Erythroblast (primary cell): Measurements from ENCODE around the gene RPA4.
"Not testable (repeated sequence)": the region's sequence is repeated elsewhere in the genome, so short reads cannot be mapped to it uniquely, and the experiment has no call there.

Source experiments
- DNase-seq, 2 experiments: peaks; one replicate each; lab custom pipeline; 2025; lab: John Stamatoyannopoulos, UW
- GATA1 ChIP-seq: IDR thresholded peaks from 2 replicates; pipeline ENCODE4 v1.6.1; 2011; ENCODE audit warnings: low read depth, mild to moderate bottlenecking, control low read depth, low read length, moderate library complexity
- POLR2A ChIP-seq: IDR thresholded peaks from 2 replicates; pipeline ENCODE4 v1.6.1; 2011; ENCODE audit warnings: mild to moderate bottlenecking, low read length

The RPA4 gene, protein sequence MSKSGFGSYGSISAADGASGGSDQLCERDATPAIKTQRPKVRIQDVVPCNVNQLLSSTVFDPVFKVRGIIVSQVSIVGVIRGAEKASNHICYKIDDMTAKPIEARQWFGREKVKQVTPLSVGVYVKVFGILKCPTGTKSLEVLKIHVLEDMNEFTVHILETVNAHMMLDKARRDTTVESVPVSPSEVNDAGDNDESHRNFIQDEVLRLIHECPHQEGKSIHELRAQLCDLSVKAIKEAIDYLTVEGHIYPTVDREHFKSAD

DNA sequence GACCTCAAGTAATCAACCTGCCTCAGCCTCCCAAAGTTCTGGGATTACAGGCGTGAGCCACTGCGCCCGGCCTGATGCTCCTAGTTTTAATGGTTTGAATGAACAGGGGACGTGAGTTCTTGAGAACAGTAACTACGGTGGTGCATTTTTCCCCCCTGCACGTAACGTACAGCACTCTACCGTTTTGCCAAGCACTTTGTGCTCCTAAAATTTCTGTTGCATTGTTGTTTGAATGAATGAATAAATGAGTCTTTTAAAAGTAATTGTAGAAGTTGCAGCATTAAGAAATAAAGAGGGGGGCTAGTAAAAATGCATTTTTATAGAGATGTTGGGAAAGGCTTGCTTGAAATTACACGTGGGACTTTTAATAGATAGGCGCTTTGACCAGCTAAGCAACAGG, at the start of gene RPA4:
Gene RPA4, plus strand, starts transcription at position 301 of the 400 bp plus-strand sequence. CDS start 403 bp downstream, outside the sequence.
- DNase-seq, result no peak

DNA sequence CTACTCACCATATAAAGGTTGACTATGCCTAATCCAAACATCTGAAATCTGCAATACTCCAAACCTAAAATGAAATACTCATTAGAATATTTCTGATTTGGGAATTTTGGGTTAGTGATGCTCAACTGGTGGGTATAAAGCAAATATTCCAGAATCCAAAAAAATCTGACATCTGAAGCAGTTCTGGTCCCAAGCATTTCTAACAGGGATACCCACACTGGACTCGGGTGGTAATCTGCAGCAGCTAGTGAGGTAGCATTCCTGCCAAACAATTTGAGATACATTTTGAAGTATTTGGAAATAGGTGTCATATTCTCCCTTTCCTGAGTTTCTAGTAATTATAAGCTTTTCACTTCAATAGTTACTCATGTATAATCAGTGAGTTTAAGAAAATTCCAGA, 49.6 kb upstream of the RPA4 start:
- TF ChIP-seq POLR2A (no peak), GATA1 (no peak)
- no peak for DNase-seq

More for the DNA sequence above, at the start of gene RPA4:
- TF ChIP-seq POLR2A, result no peak
- TF ChIP-seq GATA1, result no peak

DNA sequence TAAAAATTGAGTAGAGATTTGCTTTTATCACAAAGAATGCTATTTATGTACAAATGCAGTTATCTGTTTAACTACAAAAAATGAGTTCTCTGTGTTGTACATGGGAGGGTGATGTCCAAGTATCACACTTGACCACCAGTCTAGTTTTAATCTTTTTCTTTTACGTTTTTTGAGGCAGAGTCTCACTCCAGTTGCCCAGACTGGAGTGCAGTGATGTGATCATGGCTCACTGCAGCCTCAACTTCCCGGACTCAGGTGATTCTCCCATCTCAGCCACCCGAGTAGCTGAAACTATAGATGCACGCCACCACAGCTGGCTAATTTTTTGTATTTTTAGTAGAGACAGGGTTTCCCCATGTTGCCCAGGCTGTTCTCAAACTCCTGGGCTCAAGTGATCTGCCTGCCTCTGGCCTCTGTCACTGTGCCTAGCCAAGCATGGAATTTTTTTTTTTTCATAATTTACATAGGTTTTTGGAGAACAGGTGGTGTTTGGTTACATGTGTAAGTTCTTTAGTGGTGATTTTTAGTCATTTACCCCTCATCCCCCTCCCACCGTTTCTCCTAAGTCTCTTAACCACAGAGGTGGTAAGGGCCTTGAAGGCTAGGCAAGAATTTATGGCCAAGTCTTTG, 47.9 kb upstream of the RPA4 start:
- no peak for TF ChIP-seq POLR2A
- no peak for TF ChIP-seq GATA1
- no peak for DNase-seq

DNA sequence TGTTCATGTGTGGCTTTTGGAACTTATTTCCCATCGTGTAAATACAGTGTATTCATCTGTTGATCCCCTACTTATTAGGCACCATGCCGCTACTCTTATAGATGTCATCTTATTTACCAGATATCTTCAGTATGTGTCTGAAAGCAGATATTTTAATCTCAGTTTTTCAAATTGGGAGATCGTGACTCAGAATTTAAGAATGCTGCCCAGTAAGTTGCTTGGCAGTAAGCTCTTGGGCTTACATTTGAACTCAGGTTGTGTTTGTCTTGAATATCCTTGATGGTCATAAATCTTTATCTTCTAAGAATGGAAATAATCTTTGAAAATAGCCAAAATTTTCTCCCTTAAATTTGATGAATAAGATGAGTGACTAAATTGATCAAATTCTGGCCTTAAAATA, 45.9 kb upstream of the RPA4 start:
- no peak for DNase-seq
- no peak for TF ChIP-seq GATA1

DNA sequence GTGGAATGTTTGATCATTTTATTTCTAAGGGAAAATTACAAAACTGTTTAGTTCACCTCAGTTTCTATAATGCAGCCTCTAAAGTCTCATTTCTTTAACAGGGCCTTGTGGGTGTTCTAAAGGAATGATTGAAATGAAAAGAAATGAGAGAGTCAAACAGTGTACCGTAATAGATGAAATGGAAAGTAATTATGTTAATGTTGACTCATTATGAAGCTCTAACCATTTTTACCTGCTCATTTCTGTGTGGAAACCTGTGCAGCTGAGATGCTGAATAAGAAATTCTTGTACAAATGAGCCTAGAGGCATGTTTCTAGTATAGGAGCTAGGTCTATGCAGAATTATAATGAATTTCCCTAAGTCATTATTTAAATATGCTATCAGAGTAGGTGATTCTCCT, 45.2 kb upstream of the RPA4 start:
- TF ChIP-seq POLR2A (no peak), GATA1 (no peak)
- DNase-seq, result no peak

DNA sequence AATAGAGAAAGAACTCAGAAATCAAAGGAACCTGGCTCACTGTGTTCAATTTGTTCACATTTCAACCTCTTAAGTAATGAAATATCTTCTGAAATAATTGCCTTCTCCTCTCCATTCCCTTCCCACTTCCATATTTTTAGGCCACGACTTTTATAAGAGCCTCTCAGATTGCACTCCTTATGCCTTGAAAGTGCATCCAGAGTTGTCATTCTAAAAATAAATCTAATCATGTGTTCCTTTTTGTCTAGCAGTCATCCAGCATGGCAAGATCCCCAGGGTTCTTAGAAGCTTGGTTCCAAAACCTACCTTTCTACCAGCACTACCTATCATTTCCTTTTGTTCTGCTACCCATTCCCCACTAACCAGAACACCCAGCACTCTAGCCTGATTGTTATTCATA, 42.4 kb upstream of the RPA4 start:
- no peak for TF ChIP-seq GATA1
- no peak for TF ChIP-seq POLR2A
- DNase-seq, result no peak

DNA sequence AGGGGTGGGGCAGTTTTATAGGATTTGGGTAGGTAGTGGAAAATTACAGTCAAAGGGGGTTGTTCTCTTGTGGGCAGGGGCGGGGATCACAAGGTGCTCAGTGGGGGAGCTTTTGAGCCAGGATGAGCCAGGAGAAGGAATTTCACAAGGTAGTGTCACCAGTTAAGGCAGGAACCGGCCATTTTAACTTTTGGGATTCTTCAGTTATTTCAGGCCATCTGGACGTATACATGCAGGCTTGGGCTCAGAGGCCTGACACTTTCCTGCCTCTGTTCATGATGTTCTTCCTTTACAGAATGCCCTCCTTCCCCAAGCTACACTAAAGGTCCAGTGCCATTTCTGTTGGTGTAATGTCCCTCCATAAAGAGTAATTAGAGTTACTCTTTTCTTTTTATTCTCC, 41.8 kb upstream of the RPA4 start:
- not testable (repeated sequence) for DNase-seq

DNA sequence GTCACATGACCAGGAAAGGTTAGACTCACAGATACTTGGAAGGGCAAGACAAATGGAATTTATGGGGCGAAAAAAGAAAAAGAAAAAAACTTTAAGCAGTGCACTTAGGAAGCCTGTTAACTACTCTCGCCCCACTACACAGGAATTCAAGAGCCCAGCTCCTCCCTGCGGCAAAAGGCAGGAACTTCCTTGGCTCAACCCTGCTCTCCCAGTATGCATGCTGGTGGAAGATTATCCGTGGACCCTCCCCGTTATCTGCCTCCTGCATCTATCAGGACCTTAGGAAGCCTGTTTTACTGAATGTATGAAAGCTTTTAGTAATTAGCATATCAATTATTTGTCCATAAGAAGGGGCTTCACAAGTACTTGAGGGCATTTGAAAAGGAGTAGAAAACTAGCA, 40.1 kb upstream of the RPA4 start:
- no peak for DNase-seq
- TF ChIP-seq POLR2A, result no peak
- TF ChIP-seq GATA1, result no peak

DNA sequence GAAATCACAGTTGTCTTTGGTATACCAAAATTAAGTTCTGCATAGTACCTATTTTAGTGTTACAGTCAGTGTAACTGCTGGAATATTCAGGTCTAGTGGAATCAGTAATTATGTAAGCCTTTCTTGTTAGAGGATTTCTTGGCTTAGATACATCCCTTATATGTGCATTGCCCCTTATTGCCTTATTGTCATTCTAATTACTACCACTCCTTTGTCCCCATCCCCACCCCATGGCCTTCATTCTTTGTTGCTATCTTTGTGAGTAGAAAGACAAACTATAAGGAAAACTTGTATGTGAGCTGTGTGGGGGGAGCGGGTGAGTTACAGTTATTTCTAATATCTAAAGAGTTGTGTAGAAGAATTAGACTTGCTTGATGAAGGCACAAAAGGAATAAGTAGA, 36.9 kb upstream of the RPA4 start:
- no peak for DNase-seq
- no peak for TF ChIP-seq POLR2A
- TF ChIP-seq GATA1, result no peak

DNA sequence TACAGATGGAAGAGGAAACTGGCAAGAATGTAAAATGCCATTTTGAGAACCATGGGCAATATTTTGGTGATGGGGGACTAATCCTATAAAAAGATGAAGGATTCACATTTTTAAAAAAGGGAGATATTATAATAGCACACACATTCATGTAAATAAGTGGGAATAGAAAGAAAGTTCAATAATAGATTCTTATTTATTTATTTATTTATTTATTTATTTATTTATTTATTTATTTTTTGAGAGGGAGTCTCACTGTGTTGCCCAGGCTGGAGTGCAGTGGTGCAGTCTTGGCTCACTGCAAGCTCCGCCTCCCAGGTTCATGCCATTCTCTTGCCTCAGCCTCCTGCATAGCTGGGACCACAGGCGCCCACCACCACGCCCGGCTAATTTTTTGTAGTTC, 24.3 kb upstream of the RPA4 start:
- DNase-seq, result not testable (repeated sequence)

DNA sequence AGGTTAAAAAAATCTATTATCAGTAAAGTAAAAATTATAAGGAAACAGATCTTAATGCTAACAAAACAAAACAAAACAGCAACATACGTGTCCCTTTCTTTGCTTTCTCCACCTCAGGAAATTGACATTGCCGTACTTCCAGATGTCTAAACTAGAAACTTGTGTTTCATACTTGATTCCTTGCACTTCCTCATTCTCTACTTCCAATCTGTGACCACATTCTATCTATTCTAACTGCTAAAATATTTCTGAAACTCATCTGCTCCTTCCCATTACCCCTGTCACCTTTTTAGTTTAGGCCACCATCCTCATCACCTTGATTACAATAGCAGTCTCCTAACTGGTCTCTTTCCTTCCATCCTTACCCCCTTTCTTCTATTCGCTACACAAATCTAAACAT, 22.5 kb upstream of the RPA4 start:
- TF ChIP-seq GATA1 (no peak), POLR2A (no peak)
- no peak for DNase-seq

DNA sequence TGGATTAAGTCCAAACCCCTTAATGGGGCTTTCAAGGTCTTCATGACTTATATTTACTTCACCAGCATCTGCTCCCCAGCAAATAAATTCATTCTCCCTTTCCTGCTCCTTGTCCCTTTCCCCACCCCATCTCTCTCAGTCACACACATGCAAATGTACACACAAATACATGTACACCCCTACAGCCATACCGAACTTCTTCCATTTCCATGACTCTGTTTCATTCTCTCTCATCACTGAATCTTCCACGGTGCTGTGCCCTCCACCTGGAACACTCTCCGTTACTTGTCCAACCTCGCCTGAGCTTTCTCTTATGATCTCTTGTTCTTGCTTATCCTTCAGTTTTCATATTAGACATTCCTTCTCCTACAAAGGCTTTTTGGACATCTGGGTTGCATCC, 22.0 kb upstream of the RPA4 start:
- DNase-seq, result no peak
- TF ChIP-seq POLR2A (no peak), GATA1 (no peak)

DNA sequence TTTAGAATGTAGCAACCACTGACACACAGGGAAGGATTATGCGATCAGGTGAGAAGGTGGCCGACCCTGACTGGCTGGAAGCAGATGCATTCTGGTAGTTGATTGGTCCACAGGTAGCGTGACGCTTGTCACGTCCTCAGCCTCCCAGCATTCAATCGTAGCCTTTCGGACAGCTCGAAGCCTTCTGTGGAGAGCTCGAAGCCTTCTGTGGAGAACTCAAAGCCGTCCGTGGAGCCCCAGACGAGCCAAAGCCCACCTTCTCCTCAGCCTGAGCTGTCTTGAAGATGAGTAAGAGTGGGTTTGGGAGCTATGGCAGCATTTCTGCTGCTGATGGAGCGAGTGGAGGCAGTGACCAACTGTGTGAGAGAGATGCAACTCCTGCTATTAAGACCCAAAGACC, 319 bp downstream of the RPA4 start:
- no peak for TF ChIP-seq POLR2A
- no peak for TF ChIP-seq GATA1
- no peak for DNase-seq

DNA sequence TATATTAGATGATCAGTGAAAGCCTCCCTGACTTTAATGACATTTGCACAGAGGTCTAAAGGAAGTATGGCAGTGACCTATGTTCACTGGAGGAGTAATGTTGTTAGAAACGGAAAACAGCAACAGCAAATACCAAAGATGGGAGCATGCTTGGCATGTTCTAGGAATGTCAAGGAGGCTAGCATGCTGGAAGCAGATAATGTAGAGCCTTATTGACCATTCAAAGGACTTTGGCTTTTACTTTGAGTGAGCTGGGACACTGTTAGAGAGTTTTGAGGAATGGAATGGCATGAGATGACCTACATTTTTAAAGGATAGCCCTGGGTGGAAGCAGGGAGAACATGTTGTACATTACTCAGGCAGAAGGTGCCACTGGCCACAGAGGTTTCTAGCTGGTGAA, 6.0 kb downstream of the RPA4 start:
- TF ChIP-seq POLR2A, result no peak
- no peak for DNase-seq

DNA sequence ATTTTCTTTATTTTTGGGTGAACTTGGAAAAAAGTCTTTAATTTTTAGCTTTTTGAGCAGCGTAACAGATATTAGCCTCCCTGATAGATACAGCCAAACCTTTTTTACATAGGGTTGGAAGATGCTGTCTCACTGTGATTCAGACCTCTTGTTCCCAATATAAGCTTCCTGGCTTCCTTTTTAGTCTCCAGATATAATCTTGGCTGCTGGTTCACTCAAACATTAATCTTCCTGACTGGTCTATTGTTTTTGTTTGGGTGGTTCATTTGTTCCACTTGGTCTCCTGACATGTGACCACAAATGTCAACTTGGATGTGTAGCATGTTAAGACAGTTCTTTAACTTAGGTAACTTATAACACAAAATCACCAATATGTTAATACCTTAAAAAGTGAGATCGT, 23.0 kb downstream of the RPA4 start:
- no peak for TF ChIP-seq GATA1
- TF ChIP-seq POLR2A, result no peak
- no peak for DNase-seq
